IMR-90 (cell line): ENCODE results near the gene FFAR1. TPM values are rescaled to one million over a fixed set of nuclear protein-coding genes. Genes with fewer than 3 reads are reported as not detected.

ENCODE experiments used
- ATAC-seq: fragments of 200-7000 bp; cut with Tn5 transposase; 2 replicates; pipeline ENCODE4 v1.9.1; 2020; ENCODE audit warnings: low read depth, mild to moderate bottlenecking, moderate library complexity
- BruUV-seq: library from RNA; stranded (reverse); fragments of 400-500 nt; replicated peaks from 2 replicates; lab custom pipeline; 2021; lab: Mats Ljungman, UMichigan
- CTCF ChIA-PET: fragments of 300-600 bp; formaldehyde crosslinking; extraction: SDS; loops from one replicate; lab custom pipeline; 2021; ENCODE audit warnings: antibody characterized with exemption; lab: Yijun Ruan, JAX
- POLR2A ChIA-PET: fragments of 300-600 bp; sonication (Branson Sonifier 250); formaldehyde crosslinking; loops from one replicate; lab custom pipeline; 2022; ENCODE audit warnings: antibody characterized with exemption; ENCODE audit not compliant: unreplicated experiment; lab: Charles Lee
- DNase-seq: peaks from one replicate; pipeline ENCODE4 v3.0.0; 2013
- H2AFZ ChIP-seq: replicated peaks from 2 replicates; pipeline ENCODE3; 2013; ENCODE audit warnings: low read length, mild to moderate bottlenecking; ENCODE audit not compliant: poor library complexity
- H2AK5ac ChIP-seq: 2 replicates; pipeline ENCODE4 v1.6.1; 2013; ENCODE audit warnings: low read depth, low read length, inconsistent platforms
- H2AK9ac ChIP-seq: replicated peaks from 2 replicates; pipeline ENCODE3; 2013; ENCODE audit warnings: mild to moderate bottlenecking, low read depth, low read length, moderate library complexity; ENCODE audit not compliant: poor library complexity
- H2BK120ac ChIP-seq: 2 replicates; pipeline ENCODE4 v1.6.1; 2013; ENCODE audit warnings: low read depth, low read length, inconsistent platforms
- H2BK15ac ChIP-seq: 3 replicates; pipeline ENCODE4 v1.6.1; 2013; ENCODE audit warnings: low read depth, low read length, inconsistent platforms
- H2BK20ac ChIP-seq: 2 replicates; pipeline ENCODE4 v1.6.1; 2013; ENCODE audit warnings: low read depth, mild to moderate bottlenecking, inconsistent platforms, low read length, moderate library complexity
- H2BK5ac ChIP-seq: 2 replicates; pipeline ENCODE4 v1.6.1; 2013; ENCODE audit warnings: mild to moderate bottlenecking, low read depth, low read length, inconsistent platforms; ENCODE audit not compliant: poor library complexity, severe bottlenecking
- H3K14ac ChIP-seq: replicated peaks from 2 replicates; pipeline ENCODE4 v1.6.1; 2013; ENCODE audit warnings: low read depth, low read length, inconsistent platforms
- H3K18ac ChIP-seq: 2 replicates; pipeline ENCODE4 v1.6.1; 2013; ENCODE audit warnings: low read depth, low read length, control low read depth
- H3K23ac ChIP-seq: 2 replicates; pipeline ENCODE4 v1.6.1; 2013; ENCODE audit warnings: low read depth, low read length, inconsistent platforms
- H3K27ac ChIP-seq: 2 replicates; pipeline ENCODE4 v1.5.1; 2013; ENCODE audit warnings: mild to moderate bottlenecking, control low read depth, low read length; ENCODE audit not compliant: insufficient read depth
- H3K27me3 ChIP-seq: 2 replicates; pipeline ENCODE4 v1.6.1; 2013; ENCODE audit warnings: low read length; ENCODE audit not compliant: control insufficient read depth, insufficient read depth
- H3K36me3 ChIP-seq: 2 replicates; pipeline ENCODE4 v1.6.1; 2013; ENCODE audit warnings: low read length, mixed read lengths; ENCODE audit not compliant: control insufficient read depth, insufficient read depth
- H3K4ac ChIP-seq: 2 replicates; pipeline ENCODE4 v1.6.1; 2013; ENCODE audit warnings: low read depth, low read length, inconsistent platforms
- H3K4me1 ChIP-seq: 2 replicates; pipeline ENCODE4 v1.6.1; 2013; ENCODE audit warnings: low read length, mixed read lengths; ENCODE audit not compliant: control insufficient read depth, insufficient read depth
- H3K4me2 ChIP-seq: 2 replicates; pipeline ENCODE4 v1.6.1; 2013; ENCODE audit warnings: low read depth, mild to moderate bottlenecking, control low read depth, low read length, moderate library complexity
- H3K4me3 ChIP-seq: 2 replicates; pipeline ENCODE4 v1.5.1; 2013; ENCODE audit warnings: low read depth, mild to moderate bottlenecking, control low read depth, low read length, moderate library complexity; ENCODE audit not compliant: insufficient read depth
- H3K56ac ChIP-seq: 2 replicates; pipeline ENCODE4 v1.6.1; 2013; ENCODE audit warnings: low read length, inconsistent platforms; ENCODE audit not compliant: insufficient read depth; ENCODE audit errors: extremely low read depth
- H3K79me1 ChIP-seq, 2 experiments: 2 replicates each; pipeline ENCODE4 v1.6.1; 2013; ENCODE audit warnings: low read length in 2 of 2, inconsistent platforms in 1 of 2, low read depth in 1 of 2
- H3K9ac ChIP-seq: 2 replicates; pipeline ENCODE4 v1.6.1; 2013; ENCODE audit warnings: low read depth, low read length, control low read depth
- H3K9me1 ChIP-seq: 2 replicates; pipeline ENCODE4 v1.6.1; 2013; ENCODE audit warnings: low read length, inconsistent platforms; ENCODE audit not compliant: insufficient read depth
- H3K9me3 ChIP-seq: 2 replicates; pipeline ENCODE4 v1.6.1; 2013; ENCODE audit warnings: low read length; ENCODE audit not compliant: control insufficient read depth, insufficient read depth
- H4K20me1 ChIP-seq: 2 replicates; pipeline ENCODE4 v1.6.1; 2013; ENCODE audit warnings: low read length, inconsistent platforms; ENCODE audit not compliant: insufficient read depth
- H4K5ac ChIP-seq: 2 replicates; pipeline ENCODE4 v1.6.1; 2013; ENCODE audit warnings: mild to moderate bottlenecking, low read depth, low read length, control low read depth
- H4K8ac ChIP-seq, 2 experiments: 2 replicates each; pipeline ENCODE4 v1.6.1; 2013; ENCODE audit warnings: low read depth in 2 of 2, low read length in 2 of 2, control low read depth in 1 of 2, inconsistent platforms in 1 of 2
- H4K91ac ChIP-seq: 2 replicates; pipeline ENCODE4 v1.6.1; 2013; ENCODE audit warnings: low read depth, low read length, inconsistent platforms; ENCODE audit not compliant: insufficient read depth
- CEBPB ChIP-seq: IDR thresholded peaks from 2 replicates; pipeline ENCODE4 v1.6.1; 2012; ENCODE audit warnings: low read depth, low read length, improper control_type of control experiment
- CHD1 ChIP-seq: IDR thresholded peaks from 2 replicates; pipeline ENCODE4 v1.6.1; 2012; ENCODE audit warnings: low read depth, low read length, improper control_type of control experiment
- FOS ChIP-seq: fragments of 150-350 bp; IDR thresholded peaks from 2 replicates; pipeline ENCODE4 v1.6.1; 2016; ENCODE audit warnings: low read depth, low read length
- MAFK ChIP-seq: IDR thresholded peaks from 2 replicates; pipeline ENCODE4 v1.6.1; 2012; ENCODE audit warnings: low read depth, low read length, improper control_type of control experiment
- MAZ ChIP-seq: IDR thresholded peaks from 2 replicates; pipeline ENCODE4 v1.6.1; 2012; ENCODE audit warnings: low read depth, mild to moderate bottlenecking, low read length, improper control_type of control experiment, moderate library complexity, borderline replicate concordance
- MXI1 ChIP-seq: IDR thresholded peaks from 2 replicates; pipeline ENCODE4 v1.6.1; 2012; ENCODE audit warnings: low read depth, mild to moderate bottlenecking, low read length, moderate library complexity, borderline replicate concordance
- NFE2L2 ChIP-seq: fragments of 150-350 bp; IDR thresholded peaks from 2 replicates; pipeline ENCODE4 v1.6.1; 2016; ENCODE audit warnings: low read depth, mild to moderate bottlenecking, low read length
- POLR2A ChIP-seq: IDR thresholded peaks from 2 replicates; pipeline ENCODE4 v1.6.1; 2012; ENCODE audit warnings: mild to moderate bottlenecking, low read depth, low read length
- RAD21 ChIP-seq: IDR thresholded peaks from 2 replicates; pipeline ENCODE4 v1.6.1; 2012; ENCODE audit warnings: low read length, improper control_type of control experiment
- RCOR1 ChIP-seq: IDR thresholded peaks from 2 replicates; pipeline ENCODE4 v1.6.1; 2012; ENCODE audit warnings: mild to moderate bottlenecking, low read length, improper control_type of control experiment; ENCODE audit not compliant: insufficient replicate concordance
- RFX5 ChIP-seq: IDR thresholded peaks from 2 replicates; pipeline ENCODE4 v1.8.0; 2012; ENCODE audit warnings: low read depth, mild to moderate bottlenecking, low read length, moderate library complexity
- SMC3 ChIP-seq: fragments of 150-350 bp; IDR thresholded peaks from 2 replicates; pipeline ENCODE4 v1.6.1; 2016; ENCODE audit warnings: low read depth, mild to moderate bottlenecking, antibody characterized with exemption, low read length, moderate library complexity
- WGBS, 2 experiments: methylation state at CpG; one replicate each; pipeline versions ENCODE4 v1.1.5 to v1.1.7; 2013; ENCODE audit warnings: missing lambda C conversion rate in 2 of 2; ENCODE audit not compliant: insufficient read length in 1 of 2; ENCODE audit errors: extremely low coverage in 2 of 2; 5-methylcytosine and 5-hydroxymethylcytosine counted together
- dilution Hi-C: fragments of 300-500 bp; cut with HindIII; formaldehyde crosslinking; loops from one replicate; pipeline ENCODE4 v1.14.3; 2018; ENCODE audit warnings: low sequenced_read_pairs; ENCODE audit not compliant: unreplicated experiment
- in situ Hi-C: fragments of 300-500 bp; cut with MboI; formaldehyde crosslinking; loops from 3 replicates; pipeline ENCODE4 v1.14.3; 2019; ENCODE audit warnings: low sequenced_read_pairs, inconsistent platforms, mixed read lengths
- intact Hi-C: fragments of 100-400 bp; cut with micrococcal nuclease; formaldehyde crosslinking; loops from 2 replicates; pipeline ENCODE4 v1.10.0; 2022
- polyA plus RNA-seq, 3 experiments: library from polyadenylated mRNA; depleted of rRNA; stranded (reverse); fragments of >200 nt; gene quantifications; 2 replicates each; pipeline ENCODE4 v1.2.3, GENCODE V29; 2012; ENCODE audit warnings: low replicate concordance in 1 of 3
- total RNA-seq: library from RNA; depleted of rRNA; stranded (reverse); fragments of >200 nt; gene quantifications from 2 replicates; pipeline ENCODE4 v1.2.3, GENCODE V29; 2012
- TF ChIP-seq, protein P1 (sequence below): conservative IDR thresholded peaks from 2 replicates; pipeline ENCODE4 v1.5.1; 2012; ENCODE audit warnings: mild to moderate bottlenecking, low read depth, low read length, improper control_type of control experiment

The FFAR1 gene
- total and polyA plus RNA-seq, 2 of the 4 experiments (the other 2 are of a cell fraction), result not detected

DNA sequence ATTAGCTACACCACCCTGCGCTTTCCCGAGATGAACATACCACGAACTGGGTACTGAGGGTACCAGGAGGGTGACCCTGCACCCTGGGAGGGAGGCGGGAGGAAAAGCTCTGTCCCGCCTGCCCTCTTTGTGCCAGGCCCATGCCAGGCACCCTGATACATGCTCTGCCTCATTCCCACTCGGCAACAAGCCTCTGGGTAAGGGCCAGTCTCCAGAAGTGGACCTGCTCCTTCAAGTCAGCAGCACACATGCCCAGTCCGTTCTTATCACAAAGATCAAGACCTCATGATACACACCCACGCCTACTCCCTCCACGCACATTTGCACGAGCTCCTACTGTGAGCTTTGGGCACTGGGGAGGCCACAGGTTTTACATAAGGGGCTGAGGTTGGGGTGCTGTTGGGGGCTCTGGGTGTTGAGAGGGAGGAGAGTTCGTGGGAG is 2.0 kb upstream of the FFAR1 start:
- Histone ChIP-seq H3K27me3 (peaks cover 11% of the 10 kb centered on the region), H3K9me1 (no peaks in the 10 kb centered on the region)
- 54% methylated on average over 6 of the region's 11 CpGs; no CpG with 5 or more reads in 1 of the 2 experiments for whole genome bisulfite sequencing, 2 experiments

More for the DNA sequence above, 2.0 kb upstream of the FFAR1 start:
- Histone ChIP-seq H3K9me3 (no peaks in the 10 kb centered on the region), H3K14ac (no peak overlapping the region), H4K8ac (no peak overlapping the region), H3K79me1 (no peaks in the 10 kb centered on the region), H2BK120ac (no peak overlapping the region), H4K5ac (no peak overlapping the region), H3K9ac (no peak overlapping the region), H3K4ac (no peak overlapping the region), H3K4me2 (no peak overlapping the region), H4K20me1 (no peaks in the 10 kb centered on the region), H3K18ac (no peak overlapping the region), H3K36me3 (no peaks in the 10 kb centered on the region), H2BK5ac (no peak overlapping the region), H2AFZ (no peak overlapping the region), H3K27ac (no peak overlapping the region), H3K4me3 (no peak overlapping the region), H3K56ac (no peak overlapping the region), H4K91ac (no peak overlapping the region), H2BK15ac (no peak overlapping the region), H2AK9ac (no peak overlapping the region), H2BK20ac (no peak overlapping the region), H3K23ac (no peak overlapping the region), H2AK5ac (no peak overlapping the region), H3K4me1 (no peaks in the 10 kb centered on the region)
- TF ChIP-seq MAFK, result no peak
- no peak for TF ChIP-seq MXI1
- no peak for TF ChIP-seq FOS
- TF ChIP-seq, protein P1, sequence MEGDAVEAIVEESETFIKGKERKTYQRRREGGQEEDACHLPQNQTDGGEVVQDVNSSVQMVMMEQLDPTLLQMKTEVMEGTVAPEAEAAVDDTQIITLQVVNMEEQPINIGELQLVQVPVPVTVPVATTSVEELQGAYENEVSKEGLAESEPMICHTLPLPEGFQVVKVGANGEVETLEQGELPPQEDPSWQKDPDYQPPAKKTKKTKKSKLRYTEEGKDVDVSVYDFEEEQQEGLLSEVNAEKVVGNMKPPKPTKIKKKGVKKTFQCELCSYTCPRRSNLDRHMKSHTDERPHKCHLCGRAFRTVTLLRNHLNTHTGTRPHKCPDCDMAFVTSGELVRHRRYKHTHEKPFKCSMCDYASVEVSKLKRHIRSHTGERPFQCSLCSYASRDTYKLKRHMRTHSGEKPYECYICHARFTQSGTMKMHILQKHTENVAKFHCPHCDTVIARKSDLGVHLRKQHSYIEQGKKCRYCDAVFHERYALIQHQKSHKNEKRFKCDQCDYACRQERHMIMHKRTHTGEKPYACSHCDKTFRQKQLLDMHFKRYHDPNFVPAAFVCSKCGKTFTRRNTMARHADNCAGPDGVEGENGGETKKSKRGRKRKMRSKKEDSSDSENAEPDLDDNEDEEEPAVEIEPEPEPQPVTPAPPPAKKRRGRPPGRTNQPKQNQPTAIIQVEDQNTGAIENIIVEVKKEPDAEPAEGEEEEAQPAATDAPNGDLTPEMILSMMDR, result no peak
- TF ChIP-seq MAZ, result no peak
- TF ChIP-seq POLR2A, result no peak
- TF ChIP-seq RCOR1, result no peak
- no peak for TF ChIP-seq SMC3
- no peak for TF ChIP-seq CEBPB
- no peak for TF ChIP-seq RAD21
- no peak for TF ChIP-seq CHD1
- TF ChIP-seq NFE2L2, result no peak
- no peak for TF ChIP-seq RFX5
- CTCF ChIA-PET, result no interaction called here
- DNase-seq (no peak), ATAC-seq (no peak)
- intact Hi-C loops (no loop called here), dilution Hi-C loops (no loop called here), in situ Hi-C loops (loop anchor here (25.0 kb wide), 1 partner anchor 242 kb away; the partner anchor contains the start of gene PMIS2)
- no TSS peak for BruUV-seq
- POLR2A ChIA-PET, result no interaction called here
